ENCODE measurements around the gene RBP7.
"Not testable (repeated sequence)": the region's sequence is repeated elsewhere in the genome, so short reads cannot be mapped to it uniquely, and the experiment has no call there.

RBP7 gene

DNA sequence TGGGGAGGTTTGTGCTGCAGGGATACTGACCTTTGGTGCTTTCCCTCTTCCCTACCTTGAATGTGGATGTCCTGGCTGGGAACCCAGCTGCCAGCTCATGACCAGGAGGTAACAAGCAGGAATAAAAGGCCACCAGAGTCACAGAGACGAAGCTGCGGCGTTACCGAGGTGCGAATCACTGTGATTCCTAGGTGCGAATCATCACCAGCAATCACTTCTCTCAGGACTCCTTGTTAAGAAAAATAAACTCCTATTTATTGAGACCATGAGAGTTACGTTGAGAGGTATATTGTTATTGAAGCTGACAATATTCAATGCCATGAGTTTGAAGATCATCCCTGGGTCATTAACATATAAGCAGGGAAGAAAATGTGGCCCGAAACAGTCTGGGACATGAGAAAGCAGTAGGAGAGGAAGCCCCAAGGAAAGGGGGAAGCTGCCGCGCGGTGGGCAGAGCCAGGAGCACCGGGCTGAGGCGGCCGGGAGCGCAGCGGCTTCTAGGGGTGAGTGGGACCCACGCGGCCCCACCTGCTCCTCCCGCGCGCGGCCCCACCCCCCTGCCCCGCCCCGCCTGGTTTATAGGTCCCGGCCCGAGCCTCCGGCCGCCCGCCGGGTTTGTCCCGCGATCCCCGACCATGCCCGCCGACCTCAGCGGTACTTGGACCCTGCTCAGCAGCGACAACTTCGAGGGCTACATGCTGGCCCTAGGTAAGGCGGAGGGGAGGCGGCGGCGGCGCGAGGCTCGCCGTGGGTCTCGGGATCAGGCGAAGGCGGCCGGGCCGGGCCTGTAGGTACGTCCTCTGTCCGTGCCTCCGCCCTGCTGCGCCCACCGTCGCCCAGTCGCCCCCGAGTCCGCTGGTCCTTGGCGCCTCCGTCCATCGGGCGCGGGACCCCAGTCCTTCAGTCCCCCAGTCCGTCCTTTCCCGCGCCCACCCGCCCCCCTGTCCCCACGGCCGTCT is at the start of gene RBP7:
Gene RBP7, plus strand, starts transcription at position 605 of the 959 bp plus-strand sequence. Its CDS starts 31 bp downstream, at position 636.
- DNase-seq: no peak

DNA sequence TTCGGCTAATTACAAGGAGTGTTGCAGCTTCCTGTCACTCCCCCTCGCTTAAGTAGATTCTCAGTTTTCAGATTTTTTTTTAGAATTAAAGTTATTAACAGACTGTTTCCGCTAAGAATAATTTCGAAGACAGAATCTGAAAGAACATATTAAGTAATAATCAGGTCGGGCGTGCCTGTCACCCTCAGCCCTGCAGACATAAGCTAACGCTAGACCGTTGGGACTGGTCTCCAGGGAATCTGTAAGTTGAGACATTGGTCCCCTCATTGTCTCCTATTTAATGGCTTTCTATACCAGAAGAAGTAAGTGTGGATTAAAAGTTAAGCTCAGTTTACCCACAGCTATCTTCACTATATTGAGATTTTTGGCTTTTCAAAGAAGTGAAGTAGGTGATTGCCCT is 39.3 kb upstream of the RBP7 start:
- no peak for DNase-seq

DNA sequence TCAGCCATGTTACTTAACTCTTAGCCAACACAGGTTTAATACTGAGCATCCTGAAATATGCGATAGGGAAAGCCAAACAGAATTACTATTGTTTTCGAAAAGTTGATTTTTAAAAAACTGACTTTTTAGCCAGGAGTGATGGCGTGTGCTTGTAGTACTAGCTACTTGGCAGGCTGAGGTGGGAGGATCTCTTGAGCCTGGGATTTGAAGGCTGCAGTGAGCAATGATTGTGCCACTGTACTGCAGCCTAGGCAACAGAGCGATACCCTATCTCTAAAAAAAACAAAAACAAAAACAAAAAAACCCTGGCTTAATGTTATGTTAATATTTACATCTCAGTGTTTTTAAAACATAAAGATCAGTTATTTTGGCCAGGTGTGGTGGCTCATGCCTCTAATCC is 37.0 kb upstream of the RBP7 start:
- no peak for DNase-seq

- no peak for DNase-seq
Measured at GRCh38 chr1:9960706-9961562, 36.1 kb upstream of the RBP7 start.

GRCh38 chr1:9984253-9984652 is 12.8 kb upstream of the RBP7 start:
- no peak for DNase-seq

DNA sequence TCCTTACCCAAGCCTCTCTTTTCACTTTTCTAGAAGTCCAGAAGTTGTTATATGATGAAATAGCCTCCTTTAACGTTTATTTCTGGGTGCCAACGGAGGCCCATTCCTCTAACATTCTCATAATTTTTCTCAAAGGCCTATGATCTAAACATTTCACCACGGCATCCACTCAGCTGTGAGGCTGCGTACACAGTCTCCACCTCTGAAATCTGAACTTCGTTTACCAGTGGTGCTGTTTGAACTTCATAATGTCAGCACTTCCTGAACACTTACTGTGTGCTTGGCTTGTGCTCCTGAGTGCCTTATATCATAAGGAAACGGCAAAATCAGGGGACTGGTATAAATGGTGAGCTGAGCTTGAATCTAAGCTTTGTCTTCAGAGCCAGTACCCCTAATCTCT is 12.0 kb upstream of the RBP7 start:
- DNase-seq: no peak

DNA sequence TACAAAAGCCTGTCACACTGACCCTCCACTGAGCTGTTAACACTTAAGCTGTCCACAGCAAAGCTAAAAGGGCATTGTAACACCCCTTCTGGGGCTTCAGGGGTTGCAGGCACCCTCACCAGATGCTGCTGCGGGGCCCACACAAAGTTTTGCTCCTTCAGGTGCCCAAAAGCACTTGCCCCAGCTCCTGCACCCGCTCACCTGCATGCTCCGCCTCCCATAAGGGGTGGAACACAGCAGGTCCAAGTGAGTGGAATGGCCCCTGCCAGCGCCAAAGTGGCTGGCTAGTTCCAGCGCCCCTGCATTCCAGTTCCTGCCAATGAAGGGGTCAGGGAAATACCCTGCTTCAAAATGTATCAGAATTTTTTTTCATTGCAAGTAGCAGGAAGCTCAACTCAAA is 7.3 kb upstream of the RBP7 start:
- DNase-seq: no peak

DNA sequence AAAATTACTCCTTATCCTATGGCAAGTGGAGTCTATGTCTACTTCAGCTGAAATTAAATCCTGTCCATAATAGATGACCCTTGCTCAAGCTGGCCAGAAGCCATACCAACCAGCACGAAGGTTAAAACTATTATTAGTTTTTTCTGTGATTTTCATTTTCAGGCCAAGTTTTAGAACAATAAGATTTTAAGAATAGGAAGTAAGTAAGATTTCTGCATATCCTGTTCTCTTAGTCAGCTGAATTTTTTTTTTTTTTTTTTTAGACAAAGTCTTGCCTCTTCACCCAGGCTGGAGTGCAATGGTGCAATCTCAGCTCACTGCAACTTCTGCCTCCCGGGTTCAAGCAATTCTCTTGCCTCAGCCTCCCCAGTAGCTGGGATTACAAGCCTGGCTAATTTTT is 6.1 kb upstream of the RBP7 start:
- no peak for DNase-seq

DNA sequence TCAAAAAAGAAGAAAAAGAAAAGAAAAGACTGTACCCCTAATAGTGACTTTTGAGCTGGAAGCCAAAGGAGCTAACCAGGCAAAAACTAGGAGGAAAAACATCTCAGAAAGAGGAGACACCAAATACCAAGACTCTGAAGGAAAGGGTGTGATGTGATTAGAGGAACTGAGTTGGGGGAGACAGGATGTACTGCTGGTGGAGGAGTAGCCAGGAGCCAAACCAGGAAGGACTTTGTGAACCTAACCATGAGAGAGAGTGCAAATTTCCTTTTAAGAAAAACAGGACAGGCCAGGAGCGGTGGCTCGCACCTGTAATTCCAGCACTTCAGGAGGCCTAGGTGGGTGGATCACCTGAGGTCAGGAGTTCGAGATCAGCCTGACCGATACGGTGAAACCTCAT is 4.1 kb upstream of the RBP7 start:
- no peak for DNase-seq

DNA sequence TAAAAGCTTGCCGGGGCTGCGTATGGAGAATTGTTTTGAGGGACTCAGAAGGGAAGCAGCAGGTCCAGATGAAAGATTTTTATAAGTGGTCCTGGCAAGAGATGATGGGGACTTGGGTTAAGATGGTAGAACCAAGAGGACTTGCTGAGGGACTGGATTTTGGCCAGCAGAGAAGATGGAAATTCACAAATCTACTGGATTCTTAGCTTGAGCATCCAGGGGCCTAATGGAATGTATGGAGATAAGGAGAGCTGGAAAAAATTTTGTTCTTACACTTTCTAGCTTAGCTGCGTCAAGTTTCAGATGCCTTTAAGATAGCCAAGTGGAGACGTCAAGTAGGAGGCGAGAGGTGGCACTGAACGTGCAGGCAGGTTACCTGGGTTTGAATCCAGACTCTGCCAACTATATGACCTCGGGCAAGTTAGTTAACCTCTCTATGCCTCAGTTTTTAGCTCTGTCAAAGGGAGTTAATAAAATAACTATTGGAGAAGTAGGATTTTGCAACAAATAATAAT is 3.4 kb upstream of the RBP7 start:
- DNase-seq: no peak

GRCh38 chr1:10001016-10001665 is 4.1 kb downstream of the RBP7 start:
- no peak for DNase-seq

DNA sequence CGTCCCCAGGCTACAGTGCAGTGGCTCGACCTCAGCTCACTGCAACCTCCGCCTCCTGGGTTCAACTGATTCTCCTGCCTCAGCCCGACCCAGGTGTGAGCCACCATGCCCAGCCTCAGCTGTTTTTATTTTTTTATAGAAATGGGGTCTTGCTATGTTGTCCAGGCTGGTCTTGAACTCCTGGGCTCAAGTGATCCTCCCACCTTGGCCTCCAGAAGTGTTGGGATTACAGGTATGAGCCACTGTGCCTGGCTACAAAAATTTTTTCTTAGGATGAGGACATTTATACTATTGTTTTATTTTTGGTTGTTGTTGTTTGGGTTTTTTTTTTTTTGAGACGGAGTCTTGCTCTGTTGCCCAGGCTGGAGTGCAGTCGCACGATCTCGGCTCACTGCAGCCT is 8.2 kb downstream of the RBP7 start:
- not testable (repeated sequence) for DNase-seq

DNA sequence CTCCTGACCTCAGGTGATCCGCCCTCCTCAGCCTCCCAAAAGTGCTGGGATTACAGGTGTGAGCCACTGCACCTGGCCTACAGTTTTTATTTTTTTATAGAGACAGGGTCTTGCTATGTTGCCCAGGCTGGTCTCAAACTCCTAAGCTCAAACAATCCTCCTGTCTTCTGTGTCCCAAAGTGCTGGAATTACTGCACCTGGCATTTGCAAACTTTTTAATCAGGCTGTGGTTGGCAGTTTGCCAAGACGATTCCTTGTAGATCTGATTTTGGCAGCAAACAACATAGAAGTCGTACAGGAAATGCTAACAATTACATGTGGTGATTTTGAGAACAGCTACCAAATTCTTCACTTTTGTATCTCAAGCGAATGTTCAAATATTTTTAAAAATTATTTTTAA is 10.1 kb downstream of the RBP7 start:
- no peak for DNase-seq

DNA sequence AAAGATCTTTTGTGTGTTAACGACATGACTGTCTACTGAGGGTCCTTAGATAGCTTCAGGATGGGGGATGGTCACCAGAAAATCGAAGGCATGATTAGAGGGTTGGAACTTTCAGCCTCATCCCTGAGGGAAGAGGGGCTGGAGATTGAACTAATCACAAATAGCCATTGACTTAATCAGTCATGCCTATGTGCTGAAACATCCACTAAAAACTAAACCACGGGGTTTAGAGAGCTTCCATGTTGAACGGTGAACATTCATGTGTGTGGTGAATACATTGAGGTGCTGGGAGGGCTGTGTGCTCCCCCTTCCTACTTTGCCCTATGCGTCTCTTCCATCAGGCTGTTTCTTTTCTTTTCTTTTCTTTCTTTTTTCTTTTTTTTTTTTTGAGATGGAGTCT is 17.0 kb downstream of the RBP7 start:
- DNase-seq: no peak

- no peak for DNase-seq
Measured at GRCh38 chr1:10019561-10019960, 22.5 kb downstream of the RBP7 start.

DNA sequence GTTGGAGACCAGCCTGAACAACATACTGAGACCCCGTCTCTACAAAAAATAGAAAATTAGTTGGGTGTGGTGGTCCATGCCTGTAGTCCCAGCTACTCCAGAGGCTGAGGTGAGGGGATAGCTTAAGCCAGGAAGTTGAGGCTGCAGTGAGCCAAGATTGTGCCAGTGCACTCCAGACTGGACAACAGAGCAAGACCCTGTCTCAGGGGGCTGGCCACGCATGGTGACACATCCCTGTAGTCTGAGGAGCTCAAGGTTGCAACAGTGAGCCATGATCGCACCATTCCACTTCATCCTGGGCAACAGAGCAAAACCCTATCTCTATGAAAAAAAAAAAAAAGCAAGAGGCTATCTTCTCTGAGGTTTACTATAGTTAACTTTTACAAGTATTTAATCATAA is 23.1 kb downstream of the RBP7 start:
- DNase-seq: no peak

GRCh38 chr1:10020678-10021077 is 23.6 kb downstream of the RBP7 start:
- DNase-seq: not testable (repeated sequence)

DNA sequence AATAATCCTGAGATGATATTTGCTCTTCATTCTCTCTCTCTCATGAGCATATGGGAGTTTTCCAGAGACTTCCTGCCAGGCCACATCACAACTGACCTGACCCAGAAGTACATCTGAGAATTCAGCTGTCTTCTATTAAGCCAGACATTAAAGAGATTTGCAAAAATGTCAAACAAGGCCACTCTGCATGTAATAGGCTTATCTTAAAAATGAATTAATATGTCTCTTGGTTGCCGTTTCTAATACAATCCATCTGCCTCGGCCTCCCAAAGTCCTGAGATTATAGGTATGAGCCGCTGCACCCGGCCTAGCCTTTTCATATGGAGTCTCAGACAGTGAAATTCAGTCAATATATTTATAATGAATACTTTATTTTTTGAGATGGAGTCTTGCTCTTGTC is 25.0 kb downstream of the RBP7 start:
- not testable (repeated sequence) for DNase-seq

- no peak for DNase-seq
Measured at GRCh38 chr1:10022656-10023055, 25.6 kb downstream of the RBP7 start.

- DNase-seq: no peak
Measured at GRCh38 chr1:10025354-10025753, 28.3 kb downstream of the RBP7 start.

DNA sequence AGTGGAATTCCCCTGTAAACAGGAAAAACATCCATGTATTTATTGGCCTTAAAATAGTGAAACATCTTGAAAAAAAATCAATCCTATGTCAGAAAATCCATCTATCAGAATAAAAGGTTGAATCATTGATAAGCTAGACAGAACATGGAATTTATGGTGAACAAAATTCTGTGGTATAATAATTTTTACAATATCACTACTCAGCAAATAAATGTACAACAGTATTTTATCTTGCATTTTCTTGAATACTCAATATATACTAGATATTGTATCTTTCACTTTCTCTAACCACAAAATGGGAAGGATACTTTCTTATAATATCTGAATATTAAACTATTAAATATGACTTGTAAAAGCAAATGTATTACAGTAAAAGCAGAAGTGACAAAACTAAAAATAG is 30.0 kb downstream of the RBP7 start:
- DNase-seq: no peak

DNA sequence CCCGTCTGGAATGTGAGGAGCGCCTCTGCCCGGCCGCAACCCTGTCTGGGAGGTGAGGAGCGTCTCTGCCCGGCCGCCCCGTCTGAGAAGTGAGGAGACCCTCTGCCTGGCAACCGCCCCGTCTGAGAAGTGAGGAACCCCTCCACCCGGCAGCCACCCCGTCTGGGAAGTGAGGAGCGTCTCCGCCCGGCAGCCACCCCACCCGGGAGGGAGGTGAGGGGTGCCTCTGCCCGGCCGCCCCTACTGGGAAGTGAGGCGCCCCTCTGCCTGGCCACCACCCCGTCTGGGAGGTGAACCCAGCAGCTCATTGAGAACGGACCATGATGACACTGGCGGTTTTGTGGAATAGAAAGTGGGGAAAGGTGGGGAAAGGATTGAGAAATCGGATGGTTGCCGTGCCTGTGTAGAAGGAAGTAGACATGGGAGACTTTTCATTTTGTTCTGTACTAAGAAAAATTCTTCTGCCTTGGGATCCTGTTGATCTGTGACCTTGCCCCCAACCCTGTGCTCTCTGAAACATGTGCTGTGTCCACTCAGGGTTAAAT is 32.0 kb downstream of the RBP7 start:
- not testable (repeated sequence) for DNase-seq

DNA sequence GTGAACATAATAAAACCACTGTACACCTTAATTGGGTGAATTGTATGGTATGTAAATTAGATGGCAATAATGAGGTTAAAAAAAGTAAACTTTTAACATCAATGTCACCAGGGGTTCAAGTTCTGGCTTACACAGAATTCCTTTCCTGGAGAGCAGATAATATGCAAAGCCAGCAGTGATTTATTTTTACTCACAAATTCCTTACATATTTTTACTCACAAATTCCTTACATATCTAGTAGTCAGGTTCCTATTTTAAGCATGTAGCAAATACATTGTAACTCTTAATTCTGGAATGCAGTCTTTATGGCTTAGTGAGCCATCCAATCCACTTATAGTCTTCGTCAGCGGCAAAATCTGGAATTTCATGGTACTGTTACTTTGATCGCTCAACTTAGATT is 34.4 kb downstream of the RBP7 start:
- no peak for DNase-seq

All from CD4-positive, alpha-beta T cell treated with Interleukin-10 for 1 hour (primary cell).